MCF 10A (cell line): ENCODE measurements around the gene LAMTOR4. TPM values are rescaled to one million over a fixed set of nuclear protein-coding genes. Genes with fewer than 3 reads are reported as not detected.
"Not testable (repeated sequence)": the region's sequence is repeated elsewhere in the genome, so short reads cannot be mapped to it uniquely, and the experiment has no call there.

ENCODE experiments used
- BruUV-seq: library from RNA; stranded (reverse); fragments of 400-500 nt; replicated peaks from 2 replicates; lab custom pipeline; 2021; lab: Mats Ljungman, UMichigan
- CTCF ChIA-PET: fragments of 300-600 bp; sonication (Branson Sonifier 250); formaldehyde crosslinking; extraction: SDS; loops from one replicate; lab custom pipeline; 2021; ENCODE audit warnings: antibody characterized with exemption, inconsistent platforms; lab: Yijun Ruan, JAX
- POLR2A ChIA-PET: fragments of 300-600, 350-650 bp; sonication (Branson Sonifier 250); formaldehyde crosslinking; extraction: SDS; loops from one replicate; lab custom pipeline; 2020; ENCODE audit warnings: antibody characterized with exemption, inconsistent platforms; lab: Yijun Ruan, JAX
- DNase-seq: peaks from one replicate; pipeline ENCODE4 v3.0.0-alpha.2; 2018; ENCODE audit not compliant: unreplicated experiment
- H3K27ac Mint-ChIP-seq: one replicate; pipeline ENCODE4 v1.8.0; 2022; ENCODE audit warnings: mild to moderate bottlenecking, low read depth, mixed read lengths; ENCODE audit not compliant: unreplicated experiment
- H3K27me3 Mint-ChIP-seq: one replicate; pipeline ENCODE4 v1.8.0; 2022; ENCODE audit warnings: mixed read lengths; ENCODE audit not compliant: insufficient read depth, unreplicated experiment
- H3K36me3 Mint-ChIP-seq: one replicate; pipeline ENCODE4 v1.8.0; 2022; ENCODE audit warnings: mild to moderate bottlenecking, moderate library complexity, mixed read lengths; ENCODE audit not compliant: insufficient read depth, unreplicated experiment
- H3K4me1 Mint-ChIP-seq: one replicate; pipeline ENCODE4 v1.8.0; 2022; ENCODE audit warnings: mixed read lengths; ENCODE audit not compliant: insufficient read depth, unreplicated experiment
- H3K4me3 Mint-ChIP-seq: one replicate; pipeline ENCODE4 v1.8.0; 2022; ENCODE audit warnings: mild to moderate bottlenecking, moderate library complexity, mixed read lengths; ENCODE audit not compliant: unreplicated experiment
- H3K9me3 Mint-ChIP-seq: one replicate; pipeline ENCODE4 v1.8.0; 2022; ENCODE audit warnings: mixed read lengths; ENCODE audit not compliant: unreplicated experiment
- CTCF ChIP-seq: fragments of 200-600 bp; IDR thresholded peaks from one replicate; pipeline ENCODE4 v1.8.0; 2022; ENCODE audit warnings: antibody characterized with exemption, mild to moderate bottlenecking; ENCODE audit not compliant: unreplicated experiment
- intact Hi-C: fragments of 100-400 bp; cut with micrococcal nuclease; formaldehyde crosslinking; loops from 2 replicates; pipeline ENCODE4 v1.14.1; 2022
- total RNA-seq: library from RNA; stranded (reverse); gene quantifications from 2 replicates; pipeline ENCODE4 v1.2.3, GENCODE V29; 2022

LAMTOR4 gene
- total RNA-seq, 1 experiment from 2014 or later: 76.6 TPM

GRCh38 chr7:100191775-100192174 lies 43.1 kb downstream of the LAMTOR4 start:
- no peaks in the 10 kb centered on the region for H3K9me3 Mint-ChIP-seq
- CTCF ChIA-PET: no interaction called here
- H3K27ac Mint-ChIP-seq: no peak overlapping the region
- peaks cover 5% of the 10 kb centered on the region for H3K4me1 Mint-ChIP-seq
- no TSS peak for BruUV-seq
- H3K36me3 Mint-ChIP-seq: no peaks in the 10 kb centered on the region
- no peak for TF ChIP-seq CTCF
- H3K27me3 Mint-ChIP-seq: no peaks in the 10 kb centered on the region
- peak; percentile 6 for DNase-seq
- H3K4me3 Mint-ChIP-seq: no peak overlapping the region
- intact Hi-C loops: no loop called here
- POLR2A ChIA-PET: no interaction called here

DNA sequence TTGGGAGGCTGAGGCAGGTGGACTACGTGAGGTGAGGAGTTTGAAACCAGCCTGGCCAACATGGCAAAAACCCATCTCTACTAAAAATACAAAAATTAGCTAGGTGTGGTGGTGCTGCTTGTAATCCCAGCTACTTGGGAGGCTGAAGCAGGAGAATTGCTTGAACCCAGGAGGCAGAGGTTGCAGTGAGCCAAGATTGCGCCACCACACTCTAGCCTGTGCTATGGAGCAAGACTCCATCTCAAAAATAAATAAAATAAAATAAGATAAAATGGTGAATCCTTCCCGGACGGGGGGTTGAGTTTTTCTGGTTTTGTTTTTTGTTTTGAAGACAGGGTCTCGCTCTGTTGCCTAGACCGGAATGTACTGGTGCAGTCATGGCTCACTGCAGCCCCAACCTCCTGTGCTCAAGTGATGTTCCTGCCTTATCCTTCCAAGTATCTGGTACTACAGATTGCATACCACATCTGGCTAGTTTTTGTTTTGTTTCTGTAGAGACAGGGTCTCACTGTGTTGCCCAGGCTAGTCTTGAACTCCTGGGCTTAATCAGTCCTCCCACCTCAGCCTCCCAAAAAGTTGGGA lies 43.7 kb downstream of the LAMTOR4 start:
- DNase-seq, H3K36me3 Mint-ChIP-seq, H3K4me3 Mint-ChIP-seq, intact Hi-C loops, H3K9me3 Mint-ChIP-seq, H3K27ac Mint-ChIP-seq, H3K4me1 Mint-ChIP-seq, BruUV-seq, POLR2A ChIA-PET, H3K27me3 Mint-ChIP-seq: not testable (repeated sequence)
- CTCF ChIA-PET: interaction anchor here (0.6 kb wide), 1 partner anchor 129 kb away, joined by 3 read pairs; no protein-coding TSS in a partner anchor

DNA sequence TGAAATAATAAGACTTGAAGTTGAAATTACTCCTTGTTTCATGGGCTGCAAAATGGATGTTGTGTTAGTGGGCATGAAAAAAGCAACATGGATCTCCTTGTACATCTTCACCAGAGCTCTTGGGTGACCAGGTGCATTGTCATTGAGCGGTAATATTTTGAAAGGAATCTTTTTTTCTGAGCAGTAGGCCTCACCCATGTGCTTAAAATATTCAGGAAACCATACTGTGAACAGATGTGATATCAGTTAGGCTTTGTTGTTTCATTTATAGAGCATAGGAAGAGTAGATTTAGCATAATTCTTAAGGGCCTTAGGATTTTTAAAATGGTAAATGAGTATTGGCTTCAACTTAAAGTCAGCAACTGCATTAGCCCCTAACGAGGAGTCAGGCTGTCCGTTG lies 44.3 kb downstream of the LAMTOR4 start:
- no peak overlapping the region for H3K27ac Mint-ChIP-seq
- H3K36me3 Mint-ChIP-seq: no peaks in the 10 kb centered on the region
- DNase-seq: no peak
- peaks cover 10% of the 10 kb centered on the region for H3K27me3 Mint-ChIP-seq
- CTCF ChIA-PET: interaction anchor here (0.6 to 1.1 kb wide), 2 partner anchors 25 to 130 kb away, joined by 3 to 5 read pairs; partner anchors contain the start of gene GAL3ST4
- POLR2A ChIA-PET: no interaction called here
- H3K4me1 Mint-ChIP-seq: peaks cover 5% of the 10 kb centered on the region
- H3K4me3 Mint-ChIP-seq: no peak overlapping the region
- no TSS peak for BruUV-seq
- H3K9me3 Mint-ChIP-seq: no peaks in the 10 kb centered on the region
- TF ChIP-seq CTCF: no peak
- intact Hi-C loops: no loop called here

GRCh38 chr7:100195222-100195621 lies 46.5 kb downstream of the LAMTOR4 start:
- peaks cover 5% of the 10 kb centered on the region for H3K4me1 Mint-ChIP-seq
- no peaks in the 10 kb centered on the region for H3K9me3 Mint-ChIP-seq
- ChIA-PET POLR2A (interaction anchor here (0.6 to 0.8 kb wide), 2 partner anchors 142 to 233 kb away, joined by 3 read pairs; no protein-coding TSS in a partner anchor), CTCF (interaction anchor here (0.6 to 1.4 kb wide), 3 partner anchors 50 to 725 kb away, joined by 3 to 5 read pairs (median 3); no protein-coding TSS in a partner anchor)
- no peak overlapping the region for H3K4me3 Mint-ChIP-seq
- no peak for TF ChIP-seq CTCF
- intact Hi-C loops: no loop called here
- no peak overlapping the region for H3K27ac Mint-ChIP-seq
- peaks cover 28% of the 10 kb centered on the region for H3K27me3 Mint-ChIP-seq
- BruUV-seq: no TSS peak
- no peak for DNase-seq
- no peaks in the 10 kb centered on the region for H3K36me3 Mint-ChIP-seq

- H3K27ac Mint-ChIP-seq, H3K9me3 Mint-ChIP-seq, H3K36me3 Mint-ChIP-seq, H3K4me3 Mint-ChIP-seq, intact Hi-C loops, H3K4me1 Mint-ChIP-seq, DNase-seq, BruUV-seq: not testable (repeated sequence)
- peaks cover 35% of the 10 kb centered on the region for H3K27me3 Mint-ChIP-seq
- ChIA-PET CTCF (interaction anchor here (0.6 to 1.4 kb wide), 2 partner anchors 63 kb away, joined by 3 to 5 read pairs; no protein-coding TSS in a partner anchor), POLR2A (interaction anchor here (0.8 kb wide), 1 partner anchor 141 kb away, joined by 3 read pairs; no protein-coding TSS in a partner anchor)
Observed at GRCh38 chr7:100195901-100196322, 47.2 kb downstream of the LAMTOR4 start.
